Breast epithelium (tissue), 4 donors: ENCODE data around the gene MACROD2. TPM values are rescaled to one million over a fixed set of nuclear protein-coding genes. Genes with fewer than 3 reads are reported as not detected.

Experiments used
- DNase-seq, 2 donors: peaks; one replicate each; pipeline ENCODE4 v3.0.0-alpha.2; 2019; ENCODE audit warnings: low spot score in 2 of 2
- H3K27ac ChIP-seq, 2 donors: fragments of 200-600 bp; sonication (generic) in 1 of 2; one replicate each; pipeline ENCODE4 v1.5.1; 2016 to 2019; ENCODE audit warnings: mild to moderate bottlenecking in 1 of 2
- H3K27me3 ChIP-seq, 2 donors: fragments of 200-600 bp; sonication (generic) in 1 of 2; one replicate each; pipeline versions ENCODE4 v1.5.1 to v1.6.0; 2017 to 2019; ENCODE audit warnings: control low read depth in 1 of 2, mild to moderate bottlenecking in 1 of 2
- H3K36me3 ChIP-seq: fragments of 200-600 bp; one replicate; pipeline ENCODE4 v1.5.1; 2019
- H3K4me1 ChIP-seq, 2 donors: fragments of 200-600 bp; sonication (generic); one replicate each; pipeline ENCODE4 v1.5.1; 2016 to 2019; ENCODE audit warnings: control low read depth in 1 of 2
- H3K4me3 ChIP-seq, 3 donors: fragments of 200-600 bp; sonication (generic); 1 replicate in 2 of 3; 2 replicates in 1 of 3; pipeline ENCODE4 v1.5.1; 2016 to 2019; ENCODE audit warnings: mild to moderate bottlenecking in 3 of 3, moderate library complexity in 2 of 3
- H3K9me3 ChIP-seq, 2 donors: fragments of 200-600 bp; sonication (generic) in 1 of 2; one replicate each; pipeline ENCODE4 v1.5.1; 2016 to 2019; ENCODE audit warnings: control low read depth in 1 of 2
- CTCF ChIP-seq, 3 donors: fragments of 450-650 bp; IDR thresholded peaks; one replicate each; pipeline ENCODE4 v1.5.1; 2016 to 2017; ENCODE audit warnings: antibody characterized with exemption in 3 of 3, mild to moderate bottlenecking in 3 of 3, moderate library complexity in 3 of 3
- POLR2A ChIP-seq: fragments of 450-650 bp; IDR thresholded peaks from one replicate; pipeline ENCODE4 v1.6.1; 2016; ENCODE audit warnings: antibody characterized with exemption, mild to moderate bottlenecking, moderate library complexity
- POLR2AphosphoS5 ChIP-seq, 3 donors: sonication (generic); formaldehyde crosslinking; IDR thresholded peaks; one replicate each; pipeline ENCODE4 v1.6.1; 2017; ENCODE audit warnings: antibody characterized with exemption in 3 of 3
- intact Hi-C: fragments of 100-400 bp; cut with DNase I; formaldehyde crosslinking; loops from one replicate; pipeline ENCODE4 v1.15.1; 2023; ENCODE audit warnings: low total_unique reads
- total RNA-seq, 3 donors: library from RNA; depleted of rRNA; stranded (reverse); fragments of >200 nt; gene quantifications; one replicate each; pipeline ENCODE4 v1.1.0, GENCODE V29; 2016

MACROD2 gene
- total RNA-seq, 3 donors from 2014 or later = 6.7 to 26.8 (median 8.8) TPM

GRCh38 chr20:14710951-14711350, 715.6 kb downstream of the MACROD2 start:
- H3K36me3 ChIP-seq = no peaks in the 10 kb centered on the region
- no peak overlapping the region for H3K27ac ChIP-seq
- intact Hi-C loops = no loop called here
- no peaks in the 10 kb centered on the region for H3K27me3 ChIP-seq
- no peak for TF ChIP-seq POLR2A
- TF ChIP-seq CTCF (IDR thresholded peaks at IDR 0.05) = no peak
- TF ChIP-seq POLR2AphosphoS5 (IDR thresholded peaks at IDR 0.05) = no peak
- no peaks in the 10 kb centered on the region for H3K4me1 ChIP-seq
- H3K9me3 ChIP-seq = no peaks in the 10 kb centered on the region
- H3K4me3 ChIP-seq = no peak overlapping the region
- DNase-seq = no peak

- H3K27me3 ChIP-seq = no peaks in the 10 kb centered on the region
- no peak for TF ChIP-seq CTCF (IDR thresholded peaks at IDR 0.05)
- TF ChIP-seq POLR2A = no peak
- no peak for TF ChIP-seq POLR2AphosphoS5 (IDR thresholded peaks at IDR 0.05)
Observed at GRCh38 chr20:14711652-14712051, 716.3 kb downstream of the MACROD2 start.

GRCh38 chr20:14712302-14712739, 717.0 kb downstream of the MACROD2 start:
- no peak overlapping the region for H3K27ac ChIP-seq
- no peak for DNase-seq

More at GRCh38 chr20:14711652-14712051, 716.3 kb downstream of the MACROD2 start:
- Histone ChIP-seq H3K9me3 (no peaks in the 10 kb centered on the region), H3K4me3 (no peak overlapping the region), H3K4me1 (no peaks in the 10 kb centered on the region), H3K27ac (no peak overlapping the region), H3K36me3 (no peaks in the 10 kb centered on the region)
- intact Hi-C loops = no loop called here
- no peak for DNase-seq

GRCh38 chr20:14715400-14715799, 720.1 kb downstream of the MACROD2 start:
- H3K4me1 ChIP-seq = no peaks in the 10 kb centered on the region
- no peak for DNase-seq
- no peak for TF ChIP-seq POLR2A
- no peak for TF ChIP-seq CTCF (IDR thresholded peaks at IDR 0.05)
- TF ChIP-seq POLR2AphosphoS5 (IDR thresholded peaks at IDR 0.05) = no peak
- no peak overlapping the region for H3K27ac ChIP-seq
- H3K27me3 ChIP-seq = no peaks in the 10 kb centered on the region
- no peaks in the 10 kb centered on the region for H3K9me3 ChIP-seq
- no peaks in the 10 kb centered on the region for H3K36me3 ChIP-seq
- intact Hi-C loops = no loop called here
- no peak overlapping the region for H3K4me3 ChIP-seq

More at GRCh38 chr20:14712302-14712739, 717.0 kb downstream of the MACROD2 start:
- H3K4me3 ChIP-seq = no peak overlapping the region
- intact Hi-C loops = no loop called here
- no peaks in the 10 kb centered on the region for H3K4me1 ChIP-seq
- H3K27me3 ChIP-seq = no peaks in the 10 kb centered on the region
- TF ChIP-seq POLR2A (no peak), POLR2AphosphoS5 (IDR thresholded peaks at IDR 0.05) (no peak), CTCF (IDR thresholded peaks at IDR 0.05) (no peak)
- no peaks in the 10 kb centered on the region for H3K36me3 ChIP-seq
- no peaks in the 10 kb centered on the region for H3K9me3 ChIP-seq

GRCh38 chr20:14716351-14716801, 721.1 kb downstream of the MACROD2 start:
- DNase-seq = no peak
- Histone ChIP-seq H3K36me3 (no peaks in the 10 kb centered on the region), H3K27me3 (no peaks in the 10 kb centered on the region), H3K4me3 (no peak overlapping the region), H3K27ac (no peak overlapping the region), H3K9me3 (no peaks in the 10 kb centered on the region), H3K4me1 (no peaks in the 10 kb centered on the region)
- intact Hi-C loops = no loop called here
- TF ChIP-seq POLR2AphosphoS5 (IDR thresholded peaks at IDR 0.05) = no peak
- no peak for TF ChIP-seq CTCF (IDR thresholded peaks at IDR 0.05)
- TF ChIP-seq POLR2A = no peak
